HG03442 (cell line): Measurements from ENCODE around the gene ADGRL2.

Source experiments
- ATAC-seq: cut with Tn5 transposase; IDR thresholded peaks from one replicate; pipeline ENCODE4 v1.9.1; 2021; ENCODE audit warnings: mild to moderate bottlenecking, moderate library complexity; ENCODE audit not compliant: unreplicated experiment

The ADGRL2 gene

DNA sequence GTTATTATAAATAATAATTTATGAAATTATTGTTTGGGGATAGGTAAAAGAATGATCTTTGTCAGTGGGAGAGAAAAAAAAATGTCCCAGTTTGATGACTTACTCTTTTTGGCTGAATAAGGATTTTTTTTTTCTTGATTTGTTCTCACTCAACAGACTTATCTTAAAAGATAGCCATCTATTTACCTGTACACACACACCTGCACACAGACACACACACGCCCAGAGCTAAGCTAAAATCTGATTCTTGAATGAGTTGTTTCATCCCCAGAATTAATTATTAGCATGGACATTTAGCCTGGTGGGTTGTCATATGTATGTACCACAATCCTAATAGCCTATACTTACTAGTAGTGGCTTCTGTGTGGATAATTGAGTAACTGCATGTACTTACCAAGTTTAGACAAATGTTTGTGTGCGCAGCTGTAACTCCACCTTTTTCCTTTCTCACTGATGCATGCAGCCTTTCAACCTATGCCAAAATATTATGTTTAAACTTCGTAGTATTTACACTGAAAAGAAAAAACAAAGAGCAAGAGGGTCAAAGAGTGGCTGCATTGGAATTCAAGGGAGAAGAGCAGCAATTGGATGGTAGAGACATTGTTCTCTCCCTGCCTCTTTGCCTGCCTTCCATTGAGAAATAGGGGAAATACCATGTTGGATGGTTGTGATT is 174.3 kb downstream of the ADGRL2 start:
- ATAC-seq: no peak

DNA sequence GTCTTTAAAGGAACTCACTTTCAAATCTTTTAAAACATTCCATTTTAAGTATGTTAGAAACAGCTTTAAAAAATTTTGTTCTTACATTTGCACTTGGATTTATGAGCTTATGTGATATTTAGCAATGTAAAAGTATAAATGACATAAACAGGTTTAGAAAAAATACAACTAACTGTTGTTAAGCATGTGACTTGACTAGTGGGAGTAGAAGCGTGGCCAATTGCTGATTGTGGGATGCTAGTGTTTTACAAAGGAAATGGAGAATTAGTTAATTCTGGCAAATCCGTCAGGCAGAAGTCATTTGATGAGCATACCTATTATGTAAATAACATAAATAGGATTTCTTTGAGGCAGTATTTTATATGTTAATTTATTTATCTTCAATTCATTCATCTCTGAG is 175.8 kb downstream of the ADGRL2 start:
- no peak for ATAC-seq

DNA sequence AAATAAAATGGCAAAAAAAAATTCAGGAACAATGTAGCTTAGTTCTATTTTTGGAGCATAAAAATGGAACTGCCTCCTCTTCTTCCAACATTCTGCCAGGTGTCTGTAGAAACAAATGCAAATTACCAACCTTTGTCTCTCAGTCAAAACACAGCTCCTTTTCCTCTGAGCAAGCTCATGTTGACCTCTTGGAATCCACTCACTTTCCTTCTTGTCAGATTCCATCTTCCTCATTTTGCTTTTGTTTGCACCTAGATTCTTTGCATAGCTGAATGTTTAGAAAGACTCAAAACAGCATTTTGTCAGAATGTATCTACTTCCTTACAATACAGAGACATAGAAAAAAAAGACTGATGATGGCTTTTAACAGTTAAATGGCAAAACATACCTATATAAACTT is 178.2 kb downstream of the ADGRL2 start:
- no peak for ATAC-seq

- ATAC-seq: no peak
Measured at GRCh38 chr1:81982523-81982922, 181.8 kb downstream of the ADGRL2 start.

DNA sequence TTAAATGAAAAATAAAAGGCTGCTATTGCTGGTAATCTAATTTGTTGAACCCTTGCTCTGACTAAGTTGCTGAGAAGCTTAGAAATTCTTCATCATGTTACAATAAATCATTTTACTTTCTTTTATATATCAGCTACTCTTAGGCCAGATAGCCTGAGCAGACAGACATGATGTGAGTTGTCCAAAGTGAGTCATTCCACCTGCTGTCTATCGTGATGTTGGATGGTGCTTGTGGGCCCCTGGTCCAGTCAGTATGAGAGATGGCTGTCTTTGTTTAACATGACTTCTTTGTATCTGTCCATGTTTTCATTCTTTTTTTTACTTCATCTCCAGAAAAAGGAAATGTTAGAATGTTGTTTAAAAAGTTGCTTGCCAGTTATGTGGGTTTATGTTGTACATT is 188.8 kb downstream of the ADGRL2 start:
- ATAC-seq: no peak

DNA sequence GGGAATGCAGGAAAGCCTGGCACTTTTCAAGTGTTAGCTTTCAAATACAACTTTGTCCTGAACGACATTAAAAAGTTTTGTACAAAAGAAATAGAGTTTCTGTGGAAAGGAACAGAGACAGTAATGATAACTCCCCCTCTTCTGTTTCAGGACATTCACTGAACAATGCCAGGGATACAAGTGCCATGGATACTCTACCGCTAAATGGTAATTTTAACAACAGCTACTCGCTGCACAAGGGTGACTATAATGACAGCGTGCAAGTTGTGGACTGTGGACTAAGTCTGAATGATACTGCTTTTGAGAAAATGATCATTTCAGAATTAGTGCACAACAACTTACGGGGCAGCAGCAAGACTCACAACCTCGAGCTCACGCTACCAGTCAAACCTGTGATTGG is 189.5 kb downstream of the ADGRL2 start:
- no peak for ATAC-seq

GRCh38 chr1:81998165-81998564 is 197.4 kb downstream of the ADGRL2 start:
- ATAC-seq: no peak

- no peak for ATAC-seq
Measured at GRCh38 chr1:81999364-81999763, 198.6 kb downstream of the ADGRL2 start.

DNA sequence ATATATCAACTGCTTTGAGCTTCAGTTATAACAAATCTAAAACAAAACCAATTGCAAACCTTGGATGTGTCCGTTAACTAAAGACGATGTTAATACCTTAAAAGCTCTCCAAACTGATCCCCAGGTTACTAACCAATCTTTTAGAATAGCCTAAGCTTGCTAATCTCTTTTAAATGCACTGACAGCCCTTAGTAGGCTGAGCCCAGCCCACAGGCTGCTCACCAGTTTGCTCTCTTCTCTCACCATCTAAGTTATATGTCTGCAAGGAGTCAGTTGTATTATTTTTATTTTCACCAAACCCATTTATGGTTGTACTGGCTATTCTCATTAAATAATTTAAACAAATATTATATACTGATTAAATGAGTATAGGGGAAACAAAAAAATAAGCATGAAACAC is 199.5 kb downstream of the ADGRL2 start:
- ATAC-seq: no peak

DNA sequence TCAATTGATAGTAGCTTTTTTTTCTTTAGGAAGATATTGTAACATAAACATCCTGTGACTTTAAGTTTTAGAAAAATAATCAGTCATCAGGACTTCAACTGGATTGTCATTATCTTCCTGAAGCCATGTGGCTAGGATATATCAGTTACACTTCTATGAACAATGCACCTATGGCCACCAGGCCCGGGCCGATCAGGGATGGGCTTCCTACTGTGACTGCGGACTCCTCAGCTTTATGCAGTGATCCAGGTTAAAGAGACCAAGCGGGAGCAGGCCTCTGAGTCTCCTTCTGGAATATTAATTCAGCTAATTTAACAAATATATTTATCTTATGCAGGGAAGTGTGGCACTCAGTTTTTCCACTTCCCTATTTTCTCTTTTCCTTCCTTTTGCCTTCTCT is 200.6 kb downstream of the ADGRL2 start:
- no peak for ATAC-seq

DNA sequence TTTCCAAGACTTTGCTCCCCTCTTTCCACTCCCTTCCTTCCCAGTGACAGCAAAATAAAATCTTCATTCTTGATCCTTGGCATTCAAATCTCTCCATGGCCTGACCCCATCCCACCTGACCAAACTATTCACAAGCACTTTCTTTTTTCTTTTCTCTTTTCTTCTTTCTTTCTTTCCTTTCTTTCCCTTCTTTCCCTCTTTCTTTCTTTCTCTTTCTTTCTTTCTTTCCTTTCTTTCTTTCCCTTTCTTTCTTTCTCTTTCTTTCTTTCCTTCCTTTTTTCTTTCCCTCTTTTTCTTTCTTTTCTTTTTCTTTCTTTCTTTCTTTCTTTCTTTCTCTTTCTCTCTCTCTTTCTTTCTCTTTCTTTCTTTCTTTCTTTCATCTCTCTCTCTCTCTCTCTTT is 207.1 kb downstream of the ADGRL2 start:
- no peak for ATAC-seq

GRCh38 chr1:82013702-82014101 is 213.0 kb downstream of the ADGRL2 start:
- no peak for ATAC-seq

DNA sequence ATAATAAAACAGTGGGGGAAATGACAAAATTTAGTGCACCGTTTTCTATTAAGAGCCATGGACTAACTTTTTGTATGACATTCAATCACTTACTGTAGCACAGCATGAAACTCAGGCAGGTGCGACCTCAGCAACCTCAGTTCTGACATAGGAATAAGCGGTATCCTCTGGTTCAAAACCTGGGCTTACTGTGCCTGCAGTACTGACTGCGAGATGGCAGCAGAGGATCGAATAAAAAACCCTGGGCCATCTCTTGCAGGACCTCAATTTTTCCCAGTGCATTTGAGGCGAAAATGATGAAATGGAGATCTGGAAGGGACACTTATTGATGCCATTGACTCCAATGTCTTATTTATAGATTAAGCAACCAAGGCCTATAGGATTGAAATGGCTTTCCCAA is 214.7 kb downstream of the ADGRL2 start:
- ATAC-seq: no peak

- ATAC-seq: no peak
Measured at GRCh38 chr1:82018319-82018718, 217.6 kb downstream of the ADGRL2 start.

GRCh38 chr1:82019508-82019907 is 218.8 kb downstream of the ADGRL2 start:
- no peak for ATAC-seq

DNA sequence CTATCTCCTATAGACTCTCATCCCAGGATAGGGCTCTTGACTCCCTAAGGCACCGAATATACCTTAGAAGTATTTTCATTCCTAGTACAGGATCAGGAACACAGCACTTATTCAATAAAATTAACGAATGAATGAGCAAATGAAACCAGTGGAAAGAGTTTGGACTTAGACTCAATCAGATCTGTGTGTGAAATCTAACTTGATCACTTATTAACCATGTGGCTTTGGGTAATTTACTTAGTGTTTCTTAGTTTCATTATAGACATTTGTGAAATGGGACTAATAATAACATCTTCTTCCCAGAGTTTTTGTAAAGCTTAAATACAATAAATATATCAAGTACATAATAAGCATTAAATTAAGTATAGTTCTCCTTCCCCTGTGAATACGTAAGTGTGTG is 230.1 kb downstream of the ADGRL2 start:
- no peak for ATAC-seq

DNA sequence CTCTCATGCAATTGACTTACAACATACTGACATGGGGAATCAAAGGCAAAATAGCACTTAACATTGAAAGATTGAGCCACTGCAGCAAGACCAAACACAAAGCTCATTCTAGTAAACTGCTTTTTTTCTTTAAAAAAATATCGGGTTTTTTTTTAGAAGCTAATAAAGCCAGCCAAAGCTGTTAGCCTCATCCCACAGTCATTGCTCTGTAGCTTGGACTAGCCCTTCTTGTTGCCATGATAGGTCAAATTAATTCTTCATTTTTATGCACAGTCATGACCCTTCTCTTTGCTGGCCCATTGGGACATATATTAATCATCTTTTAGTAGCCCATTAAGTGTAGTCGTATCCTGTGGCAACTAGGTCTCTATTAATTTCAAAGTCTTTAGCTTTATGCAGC is 231.3 kb downstream of the ADGRL2 start:
- ATAC-seq: no peak

GRCh38 chr1:82034812-82035211 is 234.1 kb downstream of the ADGRL2 start:
- no peak for ATAC-seq
